K562 (cell line): ENCODE data around the gene ANKLE1. TPM values are rescaled to one million over a fixed set of nuclear protein-coding genes. Genes with fewer than 3 reads are reported as not detected.

Source experiments
- CBX2 ChIP-seq: fragments of 200-600 bp; sonication (generic); IDR thresholded peaks from one replicate; pipeline ENCODE4 v1.6.1; 2012; ENCODE audit warnings: mild to moderate bottlenecking, low read length, inconsistent platforms; ENCODE audit not compliant: insufficient read depth, poor library complexity, severe bottlenecking
- EP400 ChIP-seq: fragments of 450-650 bp; IDR thresholded peaks from 2 replicates; pipeline ENCODE4 v1.6.1; 2017; ENCODE audit warnings: antibody characterized with exemption, mild to moderate bottlenecking, moderate library complexity
- EWSR1 ChIP-seq: fragments of 450-650 bp; IDR thresholded peaks from 2 replicates; pipeline ENCODE4 v1.6.1; 2018; ENCODE audit warnings: borderline replicate concordance, mild to moderate bottlenecking, low read depth, moderate library complexity; ENCODE audit not compliant: partially characterized antibody
- GTF2F1 ChIP-seq: IDR thresholded peaks from 2 replicates; pipeline ENCODE4 v1.6.1; 2011; ENCODE audit warnings: low read depth, low read length, improper control_type of control experiment
- HSF4 ChIP-seq: fragments of 250-450 bp; sonication (Bioruptor Pico); IDR thresholded peaks from 2 replicates; pipeline ENCODE4 v2.1.2; 2022; ENCODE audit warnings: mild to moderate bottlenecking, moderate library complexity, borderline replicate concordance
- MBD2 ChIP-seq: sonication (generic); IDR thresholded peaks from 2 replicates; pipeline ENCODE4 v1.6.1; 2016; ENCODE audit warnings: low read depth, borderline replicate concordance
- MYC ChIP-seq, 2 experiments: fragments of 250-450 bp in 1 of 2; sonication (Bioruptor Pico) in 1 of 2; IDR thresholded peaks; 2 replicates each; pipeline versions ENCODE4 v1.5.1 to v1.6.1; 2012 to 2021; ENCODE audit warnings: low read depth in 2 of 2, borderline replicate concordance in 1 of 2, improper control_type of control experiment in 1 of 2, low read length in 1 of 2, mild to moderate bottlenecking in 1 of 2, moderate library complexity in 1 of 2
- NELFE ChIP-seq: IDR thresholded peaks from 2 replicates; pipeline ENCODE4 v1.6.1; 2011; ENCODE audit warnings: mild to moderate bottlenecking; ENCODE audit not compliant: insufficient read depth, insufficient read length
- POU5F1 ChIP-seq: fragments of 150-350 bp; IDR thresholded peaks from 2 replicates; pipeline ENCODE4 v1.6.1; 2014; ENCODE audit warnings: borderline replicate concordance, low read length, low read depth, mild to moderate bottlenecking; ENCODE audit not compliant: partially characterized antibody
- SMAD1 ChIP-seq: fragments of 150-350 bp; IDR thresholded peaks from 2 replicates; pipeline ENCODE4 v1.6.1; 2014; ENCODE audit warnings: low read length, low read depth; ENCODE audit not compliant: partially characterized antibody
- TBL1XR1 ChIP-seq, 2 experiments: IDR thresholded peaks; 2 replicates each; pipeline ENCODE4 v1.6.1; 2012; ENCODE audit warnings: improper control_type of control experiment in 2 of 2, low read length in 2 of 2, mild to moderate bottlenecking in 1 of 2
- TCF3 ChIP-seq: sonication (generic); formaldehyde crosslinking; IDR thresholded peaks from 2 replicates; pipeline ENCODE4 v1.4.0; 2020; ENCODE audit warnings: mild to moderate bottlenecking, missing genetic modification reagents
- TEAD4 ChIP-seq, 2 experiments: sonication (generic) in 1 of 2; formaldehyde crosslinking in 1 of 2; IDR thresholded peaks; 2 replicates each; pipeline versions ENCODE4 v1.6.1 to v1.8.0; 2012 to 2022; ENCODE audit warnings: borderline replicate concordance in 1 of 2, inconsistent platforms in 1 of 2, low read length in 1 of 2, mild to moderate bottlenecking in 1 of 2, missing genetic modification reagents in 1 of 2
- ZBTB1 ChIP-seq: sonication (generic); formaldehyde crosslinking; IDR thresholded peaks from 2 replicates; pipeline ENCODE4 v1.8.1; 2023; ENCODE audit warnings: missing genetic modification reagents, low read depth, mild to moderate bottlenecking, borderline replicate concordance
- ZFP30 ChIP-seq: fragments of 250-450 bp; sonication (Bioruptor Pico); IDR thresholded peaks from 2 replicates; pipeline ENCODE4 v1.8.0; 2022; ENCODE audit warnings: moderate library complexity, mild to moderate bottlenecking, inconsistent platforms, borderline replicate concordance
- ZNF408 ChIP-seq: fragments of 250-450 bp; sonication (Bioruptor Pico); IDR thresholded peaks from 2 replicates; pipeline ENCODE4 v1.4.0; 2020; ENCODE audit warnings: low read depth, mild to moderate bottlenecking, moderate library complexity
- ZNF695 ChIP-seq: fragments of 450-650 bp; formaldehyde crosslinking; IDR thresholded peaks from 2 replicates; pipeline ENCODE4 v1.4.0; 2020; ENCODE audit warnings: mild to moderate bottlenecking, moderate library complexity
- ZSCAN29 ChIP-seq: fragments of 450-650 bp; IDR thresholded peaks from 2 replicates; pipeline ENCODE4 v1.6.1; 2017
- polyA plus RNA-seq, 8 experiments: library from polyadenylated mRNA; depleted of rRNA in 4 of 8; stranded (reverse) in 5 of 8; unstranded in 3 of 8; fragments of >200 nt; fragmentation: Nextera tagmentation in 2 of 8; fragmentation: Illumina TruSeq in 1 of 8; extraction: Ambion mirVana in 2 of 8; extraction: Trizol in 1 of 8; gene quantifications; 2 replicates each; pipeline versions ENCODE4 v1.2.1 to v1.2.3, GENCODE V29; 2011 to 2014; ENCODE audit warnings: inconsistent platforms in 1 of 8, missing spikeins in 1 of 8
- total RNA-seq, 7 experiments: library from RNA; depleted of rRNA in 6 of 7; stranded (reverse); fragments of >200 nt in 6 of 7; fragmentation: Illumina TruSeq in 2 of 7; extraction: Trizol in 2 of 7; gene quantifications; 2 replicates each; pipeline versions ENCODE4 v1.2.1 to v1.2.3, GENCODE V29; 2011 to 2021; ENCODE audit warnings: low replicate concordance in 1 of 7
- TF ChIP-seq, protein P1 (sequence below): fragments of 450-650 bp; IDR thresholded peaks from 2 replicates; pipeline ENCODE4 v1.7.0; 2016; ENCODE audit warnings: borderline replicate concordance
- TF ChIP-seq, protein P2 (sequence below): fragments of 450-650 bp; IDR thresholded peaks from 2 replicates; pipeline ENCODE4 v1.6.1; 2017; ENCODE audit warnings: antibody characterized with exemption
- TF ChIP-seq, protein P3 (sequence below): fragments of 250-450 bp; sonication (Bioruptor Pico); IDR thresholded peaks from 2 replicates; pipeline ENCODE4 v1.5.0; 2020; ENCODE audit warnings: mild to moderate bottlenecking, borderline replicate concordance

The ANKLE1 gene
- total and polyA plus RNA-seq, 9 of the 15 experiments (the other 6 are each of a cell fraction or from before 2014, with no cell fraction given): 0.63 to 9.2 (median 2.9) TPM

DNA sequence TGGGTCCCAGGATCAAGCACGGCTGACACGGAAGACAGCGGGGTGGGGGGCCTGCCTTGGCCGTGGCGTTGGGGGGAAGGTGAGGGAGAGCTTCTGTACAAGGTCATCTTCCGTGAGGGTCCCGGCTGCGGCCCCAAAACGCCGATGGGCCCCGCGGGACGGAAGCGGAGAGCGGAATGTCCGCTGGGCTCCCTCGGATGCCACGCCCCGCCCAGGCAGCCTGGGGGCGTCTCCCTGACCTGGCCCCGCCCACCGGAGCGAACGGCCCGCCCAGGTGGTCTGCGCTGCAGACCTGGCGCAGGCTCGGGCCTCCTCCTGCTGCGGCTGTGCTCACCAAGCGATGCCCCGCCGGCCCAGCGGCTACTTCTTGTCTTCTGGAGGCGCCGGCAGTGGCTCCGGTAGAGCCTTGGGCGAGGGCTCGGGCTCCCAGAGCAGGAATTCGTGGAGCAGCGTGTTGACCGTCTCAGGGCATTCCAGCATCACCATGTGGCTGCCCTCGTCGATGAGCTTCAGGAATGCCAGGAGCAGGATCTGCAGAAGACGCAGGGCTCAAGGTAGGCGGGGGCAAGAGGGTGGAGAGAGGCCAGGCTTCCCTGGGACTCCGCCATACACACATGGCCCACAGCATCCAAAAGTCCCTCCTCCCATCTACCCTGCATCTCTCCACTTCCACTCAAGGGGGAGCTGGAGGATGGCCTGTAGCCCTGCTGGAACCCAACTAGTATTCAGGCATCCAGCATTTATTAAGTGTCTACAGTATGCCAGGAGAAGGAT is 10.8 kb downstream of the ANKLE1 start (continued):
- TF ChIP-seq, protein P1, sequence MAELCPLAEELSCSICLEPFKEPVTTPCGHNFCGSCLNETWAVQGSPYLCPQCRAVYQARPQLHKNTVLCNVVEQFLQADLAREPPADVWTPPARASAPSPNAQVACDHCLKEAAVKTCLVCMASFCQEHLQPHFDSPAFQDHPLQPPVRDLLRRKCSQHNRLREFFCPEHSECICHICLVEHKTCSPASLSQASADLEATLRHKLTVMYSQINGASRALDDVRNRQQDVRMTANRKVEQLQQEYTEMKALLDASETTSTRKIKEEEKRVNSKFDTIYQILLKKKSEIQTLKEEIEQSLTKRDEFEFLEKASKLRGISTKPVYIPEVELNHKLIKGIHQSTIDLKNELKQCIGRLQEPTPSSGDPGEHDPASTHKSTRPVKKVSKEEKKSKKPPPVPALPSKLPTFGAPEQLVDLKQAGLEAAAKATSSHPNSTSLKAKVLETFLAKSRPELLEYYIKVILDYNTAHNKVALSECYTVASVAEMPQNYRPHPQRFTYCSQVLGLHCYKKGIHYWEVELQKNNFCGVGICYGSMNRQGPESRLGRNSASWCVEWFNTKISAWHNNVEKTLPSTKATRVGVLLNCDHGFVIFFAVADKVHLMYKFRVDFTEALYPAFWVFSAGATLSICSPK: no peak
- TF ChIP-seq ZNF695 (CRISPR knock-in tag) (no peak), EWSR1 (no peak), MYC (IDR thresholded peaks at IDR 0.05; ENCODE audit: low read depth, low read length) (peak; percentile 94), MYC (CRISPR knock-in tag; IDR thresholded peaks at IDR 0.05; ENCODE audit: borderline replicate concordance, low read depth) (no peak; the same call in 1 of the 2 replicates), POU5F1 (no peak), EP400 (peak; percentile 93), SMAD1 (no peak), GTF2F1 (peak; percentile 52; the same call in 1 of the 2 replicates), NELFE (no peak), TCF3 (CRISPR knock-in tag) (no peak), ZBTB1 (CRISPR knock-in tag) (no peak), ZNF408 (CRISPR knock-in tag) (no peak), TEAD4 (IDR thresholded peaks at IDR 0.05; ENCODE audit: low read length) (no peak; the same call in 1 of the 2 replicates), TEAD4 (CRISPR knock-in tag; IDR thresholded peaks at IDR 0.05; ENCODE audit: borderline replicate concordance) (no peak), CBX2 (no peak), MBD2 (no peak), ZSCAN29 (no peak), ZFP30 (CRISPR knock-in tag) (no peak), HSF4 (CRISPR knock-in tag) (no peak), TBL1XR1 (IDR thresholded peaks at IDR 0.05; ENCODE audit: low read length in 2 of 2) (no peak; a peak in 1 of 4 replicates)
- TF ChIP-seq, protein P2, sequence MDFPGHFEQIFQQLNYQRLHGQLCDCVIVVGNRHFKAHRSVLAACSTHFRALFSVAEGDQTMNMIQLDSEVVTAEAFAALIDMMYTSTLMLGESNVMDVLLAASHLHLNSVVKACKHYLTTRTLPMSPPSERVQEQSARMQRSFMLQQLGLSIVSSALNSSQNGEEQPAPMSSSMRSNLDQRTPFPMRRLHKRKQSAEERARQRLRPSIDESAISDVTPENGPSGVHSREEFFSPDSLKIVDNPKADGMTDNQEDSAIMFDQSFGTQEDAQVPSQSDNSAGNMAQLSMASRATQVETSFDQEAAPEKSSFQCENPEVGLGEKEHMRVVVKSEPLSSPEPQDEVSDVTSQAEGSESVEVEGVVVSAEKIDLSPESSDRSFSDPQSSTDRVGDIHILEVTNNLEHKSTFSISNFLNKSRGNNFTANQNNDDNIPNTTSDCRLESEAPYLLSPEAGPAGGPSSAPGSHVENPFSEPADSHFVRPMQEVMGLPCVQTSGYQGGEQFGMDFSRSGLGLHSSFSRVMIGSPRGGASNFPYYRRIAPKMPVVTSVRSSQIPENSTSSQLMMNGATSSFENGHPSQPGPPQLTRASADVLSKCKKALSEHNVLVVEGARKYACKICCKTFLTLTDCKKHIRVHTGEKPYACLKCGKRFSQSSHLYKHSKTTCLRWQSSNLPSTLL: no peak
- TF ChIP-seq, protein P3, sequence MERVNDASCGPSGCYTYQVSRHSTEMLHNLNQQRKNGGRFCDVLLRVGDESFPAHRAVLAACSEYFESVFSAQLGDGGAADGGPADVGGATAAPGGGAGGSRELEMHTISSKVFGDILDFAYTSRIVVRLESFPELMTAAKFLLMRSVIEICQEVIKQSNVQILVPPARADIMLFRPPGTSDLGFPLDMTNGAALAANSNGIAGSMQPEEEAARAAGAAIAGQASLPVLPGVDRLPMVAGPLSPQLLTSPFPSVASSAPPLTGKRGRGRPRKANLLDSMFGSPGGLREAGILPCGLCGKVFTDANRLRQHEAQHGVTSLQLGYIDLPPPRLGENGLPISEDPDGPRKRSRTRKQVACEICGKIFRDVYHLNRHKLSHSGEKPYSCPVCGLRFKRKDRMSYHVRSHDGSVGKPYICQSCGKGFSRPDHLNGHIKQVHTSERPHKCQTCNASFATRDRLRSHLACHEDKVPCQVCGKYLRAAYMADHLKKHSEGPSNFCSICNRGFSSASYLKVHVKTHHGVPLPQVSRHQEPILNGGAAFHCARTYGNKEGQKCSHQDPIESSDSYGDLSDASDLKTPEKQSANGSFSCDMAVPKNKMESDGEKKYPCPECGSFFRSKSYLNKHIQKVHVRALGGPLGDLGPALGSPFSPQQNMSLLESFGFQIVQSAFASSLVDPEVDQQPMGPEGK (CRISPR knock-in tag): no peak
